Sigmoid colon (tissue), 4 donors: ENCODE data around the gene LBR.

Experiments
- CTCF ChIP-seq, 4 experiments: fragments of 450-650 bp in 3 of 4; fragments of 200-600 bp in 1 of 4; IDR thresholded peaks; one replicate each; pipeline ENCODE4 v1.5.1; 2016 to 2019; ENCODE audit warnings: antibody characterized with exemption in 4 of 4, mild to moderate bottlenecking in 3 of 4, moderate library complexity in 2 of 4
- POLR2AphosphoS5 ChIP-seq, 4 donors: sonication (generic); formaldehyde crosslinking; IDR thresholded peaks; one replicate each; pipeline ENCODE4 v1.6.1; 2017; ENCODE audit warnings: antibody characterized with exemption in 4 of 4

GRCh38 chr1:225378880-225379279, 49.0 kb downstream of the LBR start:
- TF ChIP-seq CTCF (IDR thresholded peaks at IDR 0.05) (no peak), POLR2AphosphoS5 (IDR thresholded peaks at IDR 0.05) (no peak)
